Peyer's patch (tissue), 4 donors: ENCODE results near the gene COBL.

Experiments used
- POLR2A ChIP-seq, 2 donors: fragments of 450-650 bp; IDR thresholded peaks; one replicate each; pipeline ENCODE4 v1.5.1; 2017; ENCODE audit warnings: antibody characterized with exemption in 2 of 2, mild to moderate bottlenecking in 2 of 2, moderate library complexity in 2 of 2
- TF ChIP-seq, protein P1 (sequence below), 6 experiments: fragments of 450-650 bp in 4 of 6; fragments of 200-600 bp in 2 of 6; sonication (generic) in 1 of 6; IDR thresholded peaks; one replicate each; pipeline ENCODE4 v1.5.1; 2017 to 2019; ENCODE audit warnings: antibody characterized with exemption in 6 of 6, mild to moderate bottlenecking in 3 of 6, moderate library complexity in 1 of 6

DNA sequence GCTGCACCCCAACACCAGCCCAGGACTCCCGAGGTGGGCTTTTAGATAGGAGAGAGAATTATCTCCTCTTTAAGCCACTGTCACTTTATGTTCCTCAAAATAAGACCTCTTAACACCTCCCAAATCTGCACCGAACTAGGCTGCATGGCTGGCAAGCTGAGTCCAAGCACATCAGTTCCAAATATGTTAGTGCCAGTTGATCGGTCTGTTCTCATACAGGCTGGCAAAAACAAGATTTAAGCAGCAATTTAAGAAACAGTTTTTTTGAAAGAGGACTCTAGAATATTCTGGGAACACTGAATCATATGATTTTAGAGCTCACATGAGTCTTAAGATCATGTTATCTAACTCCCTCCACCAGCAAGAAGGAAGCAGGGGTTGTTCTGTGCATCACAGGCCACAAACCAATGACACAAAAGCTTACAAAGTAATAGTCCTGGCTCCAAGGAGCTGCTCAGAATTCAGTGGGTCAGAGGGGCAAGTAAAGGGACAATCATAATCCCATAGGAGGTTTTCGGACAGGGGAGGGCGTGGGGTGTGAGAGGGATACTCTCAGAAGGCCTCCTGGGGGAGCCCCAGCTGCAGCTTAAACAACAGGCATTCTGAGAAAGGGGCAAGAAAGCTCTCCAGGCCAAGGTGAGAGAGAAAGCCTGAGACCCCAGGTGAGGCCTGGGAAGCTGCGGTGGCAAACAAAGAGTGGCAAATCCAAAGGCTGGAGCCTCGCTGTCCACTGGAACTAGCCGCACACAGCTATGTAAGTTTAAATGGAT is 7.1 kb downstream of the COBL start:
- TF ChIP-seq POLR2A (IDR thresholded peaks at IDR 0.05): no peak
- TF ChIP-seq, protein P1, sequence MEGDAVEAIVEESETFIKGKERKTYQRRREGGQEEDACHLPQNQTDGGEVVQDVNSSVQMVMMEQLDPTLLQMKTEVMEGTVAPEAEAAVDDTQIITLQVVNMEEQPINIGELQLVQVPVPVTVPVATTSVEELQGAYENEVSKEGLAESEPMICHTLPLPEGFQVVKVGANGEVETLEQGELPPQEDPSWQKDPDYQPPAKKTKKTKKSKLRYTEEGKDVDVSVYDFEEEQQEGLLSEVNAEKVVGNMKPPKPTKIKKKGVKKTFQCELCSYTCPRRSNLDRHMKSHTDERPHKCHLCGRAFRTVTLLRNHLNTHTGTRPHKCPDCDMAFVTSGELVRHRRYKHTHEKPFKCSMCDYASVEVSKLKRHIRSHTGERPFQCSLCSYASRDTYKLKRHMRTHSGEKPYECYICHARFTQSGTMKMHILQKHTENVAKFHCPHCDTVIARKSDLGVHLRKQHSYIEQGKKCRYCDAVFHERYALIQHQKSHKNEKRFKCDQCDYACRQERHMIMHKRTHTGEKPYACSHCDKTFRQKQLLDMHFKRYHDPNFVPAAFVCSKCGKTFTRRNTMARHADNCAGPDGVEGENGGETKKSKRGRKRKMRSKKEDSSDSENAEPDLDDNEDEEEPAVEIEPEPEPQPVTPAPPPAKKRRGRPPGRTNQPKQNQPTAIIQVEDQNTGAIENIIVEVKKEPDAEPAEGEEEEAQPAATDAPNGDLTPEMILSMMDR (IDR thresholded peaks at IDR 0.05): no peak
